OCI-LY1 (cell line): ENCODE measurements around the gene CDKN2B-AS1.

ENCODE experiments used
- H2AFZ ChIP-seq: fragments of 200-600 bp; sonication (generic), shearing (Covaris generic); 2 replicates; pipeline ENCODE4 v1.6.0; 2014; ENCODE audit warnings: antibody characterized with exemption, mild to moderate bottlenecking, low read length
- H3F3A ChIP-seq: fragments of 200-600 bp; sonication (generic), shearing (Covaris generic); 2 replicates; pipeline ENCODE4 v1.6.0; 2014; ENCODE audit warnings: mild to moderate bottlenecking, antibody characterized with exemption, low read length, moderate library complexity; ENCODE audit not compliant: insufficient read depth
- H3K27ac ChIP-seq: fragments of 200-600 bp; sonication (generic); 2 replicates; pipeline ENCODE4 v1.5.1; 2014; ENCODE audit warnings: low read length, mixed run types, mild to moderate bottlenecking, low read depth; ENCODE audit not compliant: poor library complexity, severe bottlenecking
- H3K27me3 ChIP-seq: fragments of 200-600 bp; sonication (generic); 2 replicates; pipeline ENCODE4 v1.6.0; 2014; ENCODE audit warnings: antibody characterized with exemption, mild to moderate bottlenecking, low read length, moderate library complexity; ENCODE audit not compliant: insufficient read depth
- H3K36me3 ChIP-seq: fragments of 200-600 bp; sonication (generic); 2 replicates; pipeline ENCODE4 v1.6.1; 2014; ENCODE audit warnings: mild to moderate bottlenecking, antibody characterized with exemption, low read length, moderate library complexity, mixed read lengths; ENCODE audit not compliant: insufficient read depth
- H3K4me1 ChIP-seq: fragments of 200-600 bp; sonication (generic); 2 replicates; pipeline ENCODE4 v1.5.1; 2014; ENCODE audit warnings: mild to moderate bottlenecking, low read length, moderate library complexity; ENCODE audit not compliant: insufficient read depth, severe bottlenecking
- H3K4me2 ChIP-seq: fragments of 200-600 bp; sonication (generic), shearing (Covaris generic); 2 replicates; pipeline ENCODE4 v1.6.1; 2014; ENCODE audit warnings: low read length
- H3K4me3 ChIP-seq: fragments of 200-600 bp; sonication (generic); 2 replicates; pipeline ENCODE4 v1.5.1; 2014; ENCODE audit warnings: low read length, low read depth, mild to moderate bottlenecking, mixed read lengths; ENCODE audit not compliant: poor library complexity, severe bottlenecking
- H3K79me2 ChIP-seq: fragments of 200-600 bp; shearing (Covaris generic); 2 replicates; pipeline ENCODE4 v1.6.1; 2016; ENCODE audit warnings: mixed run types, low read length, mixed read lengths; ENCODE audit not compliant: insufficient read depth
- H3K9ac ChIP-seq: fragments of 200-600 bp; sonication (generic), shearing (Covaris generic); 2 replicates; pipeline ENCODE4 v1.6.1; 2014; ENCODE audit warnings: mild to moderate bottlenecking, low read length, mixed read lengths
- H3K9me2 ChIP-seq: fragments of 200-600 bp; sonication (generic), shearing (Covaris generic); 2 replicates; pipeline ENCODE4 v1.6.1; 2014; ENCODE audit warnings: low read depth, mild to moderate bottlenecking, low read length, mixed read lengths
- H3K9me3 ChIP-seq: fragments of 200-600 bp; shearing (Covaris generic); 2 replicates; pipeline ENCODE4 v1.6.1; 2014; ENCODE audit warnings: low read length, mixed read lengths
- H4K20me1 ChIP-seq: fragments of 200-600 bp; sonication (generic), shearing (Covaris generic); 2 replicates; pipeline ENCODE4 v1.6.0; 2016; ENCODE audit warnings: mild to moderate bottlenecking, low read length; ENCODE audit not compliant: insufficient read depth
- CTCF ChIP-seq: fragments of 200-600 bp; sonication (generic), shearing (Covaris generic); IDR thresholded peaks from 2 replicates; pipeline ENCODE4 v1.5.1; 2017; ENCODE audit warnings: mild to moderate bottlenecking, antibody characterized with exemption, low read length, moderate library complexity, mixed read lengths
- EZH2 ChIP-seq: fragments of 200-600 bp; sonication (generic), shearing (Covaris generic); IDR thresholded peaks from 2 replicates; pipeline ENCODE4 v1.8.0; 2017; ENCODE audit warnings: borderline replicate concordance, mixed run types, mild to moderate bottlenecking, antibody characterized with exemption, low read length, moderate library complexity, mixed read lengths

CDKN2B-AS1 gene

GRCh38 chr9:21996858-21997257 lies 2.3 kb downstream of the CDKN2B-AS1 start:
- Histone ChIP-seq H3K4me3 (peak overlapping the region; percentile 85), H3F3A (no peaks in the 10 kb centered on the region), H3K9me3 (no peaks in the 10 kb centered on the region), H2AFZ (no peak overlapping the region), H3K27me3 (no peaks in the 10 kb centered on the region), H3K9ac (no peak overlapping the region; the same call in 1 of the 2 replicates), H3K9me2 (no peaks in the 10 kb centered on the region), H3K4me2 (peak overlapping the region; percentile 80), H3K4me1 (peaks cover 16% of the 10 kb centered on the region), H3K27ac (no peak overlapping the region), H3K79me2 (peaks cover 35% of the 10 kb centered on the region), H4K20me1 (no peaks in the 10 kb centered on the region), H3K36me3 (0 out of 2 replicates have a peak, but pooled peaks cover 19% of the 10 kb centered on the region)
- TF ChIP-seq CTCF (no peak), EZH2 (no peak)

GRCh38 chr9:21997480-21997879 lies 2.9 kb downstream of the CDKN2B-AS1 start:
- Histone ChIP-seq H3K27ac (no peak overlapping the region), H3K9me3 (no peaks in the 10 kb centered on the region), H3K4me1 (peaks cover 22% of the 10 kb centered on the region), H2AFZ (no peak overlapping the region), H3K4me2 (no peak overlapping the region), H3K9ac (no peak overlapping the region), H3K9me2 (no peaks in the 10 kb centered on the region), H3K27me3 (no peaks in the 10 kb centered on the region), H3F3A (no peaks in the 10 kb centered on the region), H4K20me1 (no peaks in the 10 kb centered on the region), H3K36me3 (0 out of 2 replicates have a peak, but pooled peaks cover 19% of the 10 kb centered on the region), H3K79me2 (peaks cover 33% of the 10 kb centered on the region), H3K4me3 (no peak overlapping the region)
- TF ChIP-seq EZH2, result no peak
- no peak for TF ChIP-seq CTCF

DNA sequence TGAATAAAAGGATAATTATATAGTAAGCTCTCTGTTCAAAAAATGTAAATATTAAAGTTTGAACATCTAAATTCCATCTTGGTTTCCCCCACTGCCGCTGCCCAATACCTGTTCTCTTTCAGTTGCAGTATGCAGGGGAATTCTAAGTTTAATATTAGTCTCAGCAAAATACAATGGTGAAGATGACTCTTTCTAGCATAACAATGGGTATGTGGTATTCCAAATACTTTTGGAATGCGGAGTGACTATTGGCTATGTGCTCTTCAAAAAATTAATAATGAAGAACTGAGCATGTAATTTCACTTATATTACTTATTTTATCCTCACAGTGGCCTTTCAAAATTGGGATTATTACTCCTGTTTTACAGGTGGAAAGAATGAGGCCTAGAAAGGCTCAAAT lies 3.4 kb downstream of the CDKN2B-AS1 start:
- Histone ChIP-seq H3K27ac (no peak overlapping the region), H3K79me2 (peaks cover 33% of the 10 kb centered on the region), H3K9ac (no peak overlapping the region), H2AFZ (no peak overlapping the region), H3K9me2 (no peaks in the 10 kb centered on the region), H3K27me3 (no peaks in the 10 kb centered on the region), H3K36me3 (0 out of 2 replicates have a peak, but pooled peaks cover 17% of the 10 kb centered on the region), H3K4me3 (no peak overlapping the region), H3F3A (no peaks in the 10 kb centered on the region), H3K9me3 (no peaks in the 10 kb centered on the region), H4K20me1 (no peaks in the 10 kb centered on the region), H3K4me1 (peaks cover 23% of the 10 kb centered on the region), H3K4me2 (no peak overlapping the region)
- TF ChIP-seq CTCF (no peak), EZH2 (no peak)
